Measurements from ENCODE around the gene CACTIN. TPM values are rescaled to one million over a fixed set of nuclear protein-coding genes. Genes with fewer than 3 reads are reported as not detected.
A peak's percentile ranks its signal among the peaks of the same experiment; 100 is the strongest.

CACTIN gene
- total and polyA plus RNA-seq, 8 donors = 6.8 to 27.2 (median 12.9) TPM

- no peak overlapping the region for H3K27ac ChIP-seq
- WGBS, 2 donors = 91% methylated on average over 16 of the region's 16 CpGs
- H3K9me3 ChIP-seq = no peaks in the 10 kb centered on the region
- intact Hi-C loops (cut with DNase I) = no loop called here
- no peak for TF ChIP-seq CTCF (IDR thresholded peaks at IDR 0.05)
- DNase-seq = peak in 1 of 6 donors; percentile 56
- FAIRE-seq = no peak
- no peaks in the 10 kb centered on the region for H3K27me3 ChIP-seq
- no peak overlapping the region for H3K4me3 ChIP-seq
- H3K36me3 ChIP-seq = peaks cover 0 to 23% (median 0%) of the 10 kb centered on the region in 3 donors
- no peaks in the 10 kb centered on the region for H3K4me1 ChIP-seq
- ATAC-seq = no peak
Observed at GRCh38 chr19:3657395-3657769, 30.8 kb upstream of the CACTIN start.

- H3K36me3 ChIP-seq = peaks cover 0 to 25% (median 0%) of the 10 kb centered on the region in 3 donors
- FAIRE-seq = no peak
- H3K27ac ChIP-seq = no peak overlapping the region
- DNase-seq = no peak
- intact Hi-C loops (cut with DNase I) = no loop called here
- no peak for TF ChIP-seq CTCF (IDR thresholded peaks at IDR 0.05)
- no peaks in the 10 kb centered on the region for H3K27me3 ChIP-seq
- H3K4me1 ChIP-seq = no peaks in the 10 kb centered on the region
- no peaks in the 10 kb centered on the region for H3K9me3 ChIP-seq
- ATAC-seq = no peak
- H3K4me3 ChIP-seq = no peak overlapping the region
- 95 to 96% methylated on average over 19 of the region's 19 CpGs for WGBS, 2 donors
Observed at GRCh38 chr19:3656747-3657394, 30.3 kb upstream of the CACTIN start.

- no peaks in the 10 kb centered on the region for H3K4me1 ChIP-seq
- H3K4me3 ChIP-seq = no peak overlapping the region
- no peaks in the 10 kb centered on the region for H3K9me3 ChIP-seq
- DNase-seq = peak in 1 of 6 donors; percentile 78
- H3K27me3 ChIP-seq = no peaks in the 10 kb centered on the region
- peaks cover 0 to 32% (median 0%) of the 10 kb centered on the region in 3 donors for H3K36me3 ChIP-seq
- no peak overlapping the region for H3K27ac ChIP-seq
- no peak for TF ChIP-seq CTCF (IDR thresholded peaks at IDR 0.05)
- intact Hi-C loops (cut with DNase I) = no loop called here
- no peak for ATAC-seq
- no peak for FAIRE-seq
- 94% methylated on average over 36 of the region's 36 CpGs for WGBS, 2 donors
Observed at GRCh38 chr19:3656073-3656746, 29.6 kb upstream of the CACTIN start.

GRCh38 chr19:3655402-3656072, 28.9 kb upstream of the CACTIN start:
- no peak overlapping the region for H3K4me3 ChIP-seq
- intact Hi-C loops (cut with DNase I) = no loop called here
- DNase-seq = peak in 1 of 6 donors; percentile 70
- TF ChIP-seq CTCF (IDR thresholded peaks at IDR 0.05) = no peak
- no peaks in the 10 kb centered on the region for H3K9me3 ChIP-seq
- H3K27ac ChIP-seq = no peak overlapping the region
- no peaks in the 10 kb centered on the region for H3K4me1 ChIP-seq
- WGBS, 2 donors = 90 to 93% methylated on average over 25 of the region's 25 CpGs
- FAIRE-seq = no peak
- no peaks in the 10 kb centered on the region for H3K27me3 ChIP-seq
- no peak for ATAC-seq
- peaks cover 0 to 34% (median 0%) of the 10 kb centered on the region in 3 donors for H3K36me3 ChIP-seq
